IMR-90 (cell line): ENCODE measurements around the gene BMP5.

Experiments
- MAFK ChIP-seq: IDR thresholded peaks from 2 replicates; pipeline ENCODE4 v1.6.1; 2012; ENCODE audit warnings: low read depth, low read length, improper control_type of control experiment
- NFE2L2 ChIP-seq: fragments of 150-350 bp; IDR thresholded peaks from 2 replicates; pipeline ENCODE4 v1.6.1; 2016; ENCODE audit warnings: low read depth, mild to moderate bottlenecking, low read length
- RAD21 ChIP-seq: IDR thresholded peaks from 2 replicates; pipeline ENCODE4 v1.6.1; 2012; ENCODE audit warnings: low read length, improper control_type of control experiment
- RFX5 ChIP-seq: IDR thresholded peaks from 2 replicates; pipeline ENCODE4 v1.8.0; 2012; ENCODE audit warnings: low read depth, mild to moderate bottlenecking, low read length, moderate library complexity
- TF ChIP-seq, protein P1 (sequence below): conservative IDR thresholded peaks from 2 replicates; pipeline ENCODE4 v1.5.1; 2012; ENCODE audit warnings: mild to moderate bottlenecking, low read depth, low read length, improper control_type of control experiment

GRCh38 chr6:55819811-55820210 lies 55.6 kb downstream of the BMP5 start:
- TF ChIP-seq RFX5, result no peak
- TF ChIP-seq, protein P1, sequence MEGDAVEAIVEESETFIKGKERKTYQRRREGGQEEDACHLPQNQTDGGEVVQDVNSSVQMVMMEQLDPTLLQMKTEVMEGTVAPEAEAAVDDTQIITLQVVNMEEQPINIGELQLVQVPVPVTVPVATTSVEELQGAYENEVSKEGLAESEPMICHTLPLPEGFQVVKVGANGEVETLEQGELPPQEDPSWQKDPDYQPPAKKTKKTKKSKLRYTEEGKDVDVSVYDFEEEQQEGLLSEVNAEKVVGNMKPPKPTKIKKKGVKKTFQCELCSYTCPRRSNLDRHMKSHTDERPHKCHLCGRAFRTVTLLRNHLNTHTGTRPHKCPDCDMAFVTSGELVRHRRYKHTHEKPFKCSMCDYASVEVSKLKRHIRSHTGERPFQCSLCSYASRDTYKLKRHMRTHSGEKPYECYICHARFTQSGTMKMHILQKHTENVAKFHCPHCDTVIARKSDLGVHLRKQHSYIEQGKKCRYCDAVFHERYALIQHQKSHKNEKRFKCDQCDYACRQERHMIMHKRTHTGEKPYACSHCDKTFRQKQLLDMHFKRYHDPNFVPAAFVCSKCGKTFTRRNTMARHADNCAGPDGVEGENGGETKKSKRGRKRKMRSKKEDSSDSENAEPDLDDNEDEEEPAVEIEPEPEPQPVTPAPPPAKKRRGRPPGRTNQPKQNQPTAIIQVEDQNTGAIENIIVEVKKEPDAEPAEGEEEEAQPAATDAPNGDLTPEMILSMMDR, result no peak
- TF ChIP-seq RAD21, result no peak
- no peak for TF ChIP-seq MAFK
- TF ChIP-seq NFE2L2, result no peak
